NB4 (cell line): ENCODE measurements around the gene PJVK.

Experiments used
- CTCF ChIP-seq: IDR thresholded peaks from one replicate; pipeline ENCODE4 v1.5.1; 2012; ENCODE audit warnings: low read depth, low read length
- POLR2A ChIP-seq: IDR thresholded peaks from 2 replicates; pipeline ENCODE4 v1.6.1; 2011; ENCODE audit warnings: mild to moderate bottlenecking; ENCODE audit not compliant: insufficient read length; ENCODE audit errors: extremely low read depth

- TF ChIP-seq CTCF: no peak
- TF ChIP-seq POLR2A: no peak
Observed at GRCh38 chr2:178418426-178418825, 32.8 kb upstream of the PJVK start.
